Stimulated activated CD8-positive, alpha-beta memory T cell treated with anti-CD3 and anti-CD28 coated beads, Interleukin-12 subunit alpha, Interleukin-12 subunit beta, amount 100 ng/mL, for 24 hours (primary cell): Measurements from ENCODE around the gene CYBB.
A peak's percentile ranks its signal among the peaks of the same experiment; 100 is the strongest.
"Not testable (repeated sequence)": the region's sequence is repeated elsewhere in the genome, so short reads cannot be mapped to it uniquely, and the experiment has no call there.

ENCODE experiments used
- DNase-seq: peaks from one replicate; pipeline ENCODE4 v3.0.0-alpha.2; 2020; ENCODE audit errors: extremely low read depth

The CYBB gene

GRCh38 chrX:37779857-37780256 is at the start of gene CYBB:
TSS of gene CYBB (plus strand) at chrX:37780059. CDS start at chrX:37780078, 19 bp downstream.
- no peak for DNase-seq

- DNase-seq, result peak; percentile 16
These were observed 34.5 kb upstream of the CYBB start for GRCh38 chrX:37745354-37745753.

- DNase-seq, result no peak
These were observed 34.0 kb upstream of the CYBB start for GRCh38 chrX:37745835-37746217.

- no peak for DNase-seq
These were observed 33.5 kb upstream of the CYBB start for GRCh38 chrX:37746218-37746941.

- no peak for DNase-seq
These were observed 32.9 kb upstream of the CYBB start for GRCh38 chrX:37746951-37747350.

- no peak for DNase-seq
These were observed 27.6 kb upstream of the CYBB start for GRCh38 chrX:37752281-37752680.

GRCh38 chrX:37752936-37753335 is 26.9 kb upstream of the CYBB start:
- DNase-seq, result no peak

GRCh38 chrX:37753384-37753783 is 26.5 kb upstream of the CYBB start:
- no peak for DNase-seq

GRCh38 chrX:37754516-37754915 is 25.3 kb upstream of the CYBB start:
- DNase-seq, result no peak

GRCh38 chrX:37755025-37755424 is 24.8 kb upstream of the CYBB start:
- no peak for DNase-seq

- DNase-seq, result no peak
These were observed 22.8 kb upstream of the CYBB start for GRCh38 chrX:37757082-37757481.

- no peak for DNase-seq
These were observed 20.5 kb upstream of the CYBB start for GRCh38 chrX:37759351-37759750.

- no peak for DNase-seq
These were observed 19.9 kb upstream of the CYBB start for GRCh38 chrX:37759878-37760418.

- DNase-seq, result no peak
These were observed 16.5 kb upstream of the CYBB start for GRCh38 chrX:37763400-37763799.

GRCh38 chrX:37765507-37765906 is 14.4 kb upstream of the CYBB start:
- DNase-seq, result no peak

- DNase-seq, result no peak
These were observed 12.4 kb upstream of the CYBB start for GRCh38 chrX:37767430-37767829.

- not testable (repeated sequence) for DNase-seq
These were observed 11.0 kb upstream of the CYBB start for GRCh38 chrX:37768866-37769265.

- no peak for DNase-seq
These were observed 3.4 kb upstream of the CYBB start for GRCh38 chrX:37776283-37776986.

- no peak for DNase-seq
These were observed 2.9 kb upstream of the CYBB start for GRCh38 chrX:37776987-37777325.

GRCh38 chrX:37781081-37781480 is 1.2 kb downstream of the CYBB start:
- DNase-seq, result no peak

- no peak for DNase-seq
These were observed 2.0 kb downstream of the CYBB start for GRCh38 chrX:37781814-37782213.

GRCh38 chrX:37782359-37782758 is 2.5 kb downstream of the CYBB start:
- DNase-seq, result no peak

- DNase-seq, result no peak
These were observed 3.4 kb downstream of the CYBB start for GRCh38 chrX:37783305-37783704.
